Measurements from ENCODE around the gene HS1BP3. TPM values are rescaled to one million over a fixed set of nuclear protein-coding genes. Genes with fewer than 3 reads are reported as not detected.

The HS1BP3 gene
- total and polyA plus RNA-seq, 2 of the 13 experiments (the other 11 are each of a cell fraction or from before 2014, with no cell fraction given), result 15.2 to 22.0 TPM

GRCh38 chr2:20589975-20590703 is 60.8 kb downstream of the HS1BP3 start (continued):
- TF ChIP-seq ZMYM4 (CRISPR knock-in tag; IDR thresholded peaks at IDR 0.05) (0 out of 2 replicates have a peak, but pooled peaks have one; percentile 22), ZNF543 (CRISPR knock-in tag; IDR thresholded peaks at IDR 0.05) (0 out of 2 replicates have a peak, but pooled peaks have one; percentile 21), ZNF383 (CRISPR knock-in tag; IDR thresholded peaks at IDR 0.05; ENCODE audit: borderline replicate concordance) (0 out of 2 replicates have a peak, but pooled peaks have one; percentile 24), HNRNPH1 (optimal IDR thresholded peaks at IDR 0.05; ENCODE audit: low read depth, low read length) (peak; percentile 51), ZSCAN29 (CRISPR knock-in tag; conservative IDR thresholded peaks at IDR 0.05) (0 out of 2 replicates have a peak, but pooled peaks have one; percentile 43), ZNF431 (CRISPR knock-in tag; IDR thresholded peaks at IDR 0.05; ENCODE audit: borderline replicate concordance, low read depth) (no peak), HOXA3 (CRISPR knock-in tag; IDR thresholded peaks at IDR 0.05) (no peak), GTF3A (CRISPR knock-in tag; conservative IDR thresholded peaks at IDR 0.05) (0 out of 2 replicates have a peak, but pooled peaks have one; percentile 47), SRF (IDR thresholded peaks at IDR 0.05; ENCODE audit: low read depth, low read length) (no peak)
- TF ChIP-seq, protein P1, sequence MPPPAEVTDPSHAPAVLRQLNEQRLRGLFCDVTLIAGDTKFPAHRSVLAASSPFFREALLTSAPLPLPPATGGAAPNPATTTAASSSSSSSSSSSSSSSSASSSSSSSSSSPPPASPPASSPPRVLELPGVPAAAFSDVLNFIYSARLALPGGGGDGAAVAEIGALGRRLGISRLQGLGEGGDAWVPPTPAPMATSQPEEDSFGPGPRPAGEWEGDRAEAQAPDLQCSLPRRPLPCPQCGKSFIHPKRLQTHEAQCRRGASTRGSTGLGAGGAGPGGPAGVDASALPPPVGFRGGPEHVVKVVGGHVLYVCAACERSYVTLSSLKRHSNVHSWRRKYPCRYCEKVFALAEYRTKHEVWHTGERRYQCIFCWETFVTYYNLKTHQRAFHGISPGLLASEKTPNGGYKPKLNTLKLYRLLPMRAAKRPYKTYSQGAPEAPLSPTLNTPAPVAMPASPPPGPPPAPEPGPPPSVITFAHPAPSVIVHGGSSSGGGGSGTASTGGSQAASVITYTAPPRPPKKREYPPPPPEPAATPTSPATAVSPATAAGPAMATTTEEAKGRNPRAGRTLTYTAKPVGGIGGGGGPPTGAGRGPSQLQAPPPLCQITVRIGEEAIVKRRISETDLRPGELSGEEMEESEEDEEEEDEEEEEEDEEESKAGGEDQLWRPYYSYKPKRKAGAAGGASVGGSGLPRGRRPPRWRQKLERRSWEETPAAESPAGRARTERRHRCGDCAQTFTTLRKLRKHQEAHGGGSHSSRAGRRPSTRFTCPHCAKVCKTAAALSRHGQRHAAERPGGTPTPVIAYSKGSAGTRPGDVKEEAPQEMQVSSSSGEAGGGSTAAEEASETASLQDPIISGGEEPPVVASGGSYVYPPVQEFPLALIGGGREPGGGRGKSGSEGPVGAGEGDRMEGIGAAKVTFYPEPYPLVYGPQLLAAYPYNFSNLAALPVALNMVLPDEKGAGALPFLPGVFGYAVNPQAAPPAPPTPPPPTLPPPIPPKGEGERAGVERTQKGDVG (CRISPR knock-in tag; IDR thresholded peaks at IDR 0.05; ENCODE audit: borderline replicate concordance), result 0 out of 2 replicates have a peak, but pooled peaks have one; percentile 18

All from HepG2 (cell line).